ENCODE measurements around the gene IZUMO4.

Gene IZUMO4
- 0.16 to 1.1 (median 0.50) reads per million in 18 experiments for total RNA-seq

GRCh38 chr19:2096480-2097202 is at the start of gene IZUMO4:
Gene IZUMO4, plus strand, starts transcription at chr19:2096915. Its CDS starts 31 bp downstream, at chr19:2096946.
- DNase-seq: peak; percentile 98 to 99

DNA sequence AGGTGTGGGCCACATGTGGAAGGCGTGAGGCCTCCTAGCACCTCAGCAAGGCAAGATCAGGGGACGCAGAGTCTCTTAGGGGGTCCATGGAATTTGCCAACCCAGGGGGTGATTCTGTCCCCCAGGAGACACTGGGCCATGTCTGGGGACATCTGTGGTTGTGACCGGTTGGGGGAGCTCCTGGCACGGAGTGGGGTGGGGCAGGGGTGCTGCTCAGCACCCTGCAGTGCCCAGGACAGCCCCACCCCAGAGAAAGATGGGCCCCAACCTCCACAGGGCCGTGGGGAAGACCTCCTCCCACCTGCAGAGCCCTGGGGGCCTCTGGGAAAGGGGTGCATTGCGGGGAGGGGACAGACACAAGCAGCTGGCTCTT is 49.7 kb upstream of the IZUMO4 start:
- DNase-seq: no peak

DNA sequence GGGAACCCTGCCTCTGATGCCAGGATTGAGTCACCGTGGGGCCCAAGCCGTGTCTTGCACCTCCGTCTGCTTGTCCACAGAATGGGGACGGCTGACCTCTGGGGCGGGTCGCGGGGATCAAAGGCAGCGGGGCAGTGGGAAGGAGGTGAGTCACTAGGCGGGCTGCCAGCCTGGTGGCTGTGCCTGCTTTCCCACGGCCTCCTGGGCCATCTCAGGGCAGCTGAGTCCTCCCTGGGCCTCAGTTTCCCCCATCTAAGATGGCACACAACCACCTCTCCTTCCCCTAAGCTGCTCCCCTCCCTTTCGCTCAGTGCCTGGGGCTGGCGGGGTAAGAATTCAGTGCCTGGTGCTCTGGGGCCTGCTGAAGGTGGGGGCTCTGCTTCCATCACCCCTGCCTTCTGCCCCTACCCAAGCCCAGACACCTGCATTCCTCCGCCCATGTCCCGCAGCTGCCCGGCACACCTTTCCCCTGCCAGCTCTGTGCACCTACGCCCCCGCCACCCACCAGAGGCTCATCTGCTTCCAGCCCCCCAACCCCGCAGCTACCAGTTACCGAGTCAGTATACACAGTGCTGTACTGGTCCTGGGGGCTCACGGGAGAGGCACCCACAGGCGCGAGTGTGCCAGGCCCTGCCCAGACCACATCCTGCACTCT is 49.1 kb upstream of the IZUMO4 start:
- peak in 1 of 2 donors; percentile 6 for DNase-seq

DNA sequence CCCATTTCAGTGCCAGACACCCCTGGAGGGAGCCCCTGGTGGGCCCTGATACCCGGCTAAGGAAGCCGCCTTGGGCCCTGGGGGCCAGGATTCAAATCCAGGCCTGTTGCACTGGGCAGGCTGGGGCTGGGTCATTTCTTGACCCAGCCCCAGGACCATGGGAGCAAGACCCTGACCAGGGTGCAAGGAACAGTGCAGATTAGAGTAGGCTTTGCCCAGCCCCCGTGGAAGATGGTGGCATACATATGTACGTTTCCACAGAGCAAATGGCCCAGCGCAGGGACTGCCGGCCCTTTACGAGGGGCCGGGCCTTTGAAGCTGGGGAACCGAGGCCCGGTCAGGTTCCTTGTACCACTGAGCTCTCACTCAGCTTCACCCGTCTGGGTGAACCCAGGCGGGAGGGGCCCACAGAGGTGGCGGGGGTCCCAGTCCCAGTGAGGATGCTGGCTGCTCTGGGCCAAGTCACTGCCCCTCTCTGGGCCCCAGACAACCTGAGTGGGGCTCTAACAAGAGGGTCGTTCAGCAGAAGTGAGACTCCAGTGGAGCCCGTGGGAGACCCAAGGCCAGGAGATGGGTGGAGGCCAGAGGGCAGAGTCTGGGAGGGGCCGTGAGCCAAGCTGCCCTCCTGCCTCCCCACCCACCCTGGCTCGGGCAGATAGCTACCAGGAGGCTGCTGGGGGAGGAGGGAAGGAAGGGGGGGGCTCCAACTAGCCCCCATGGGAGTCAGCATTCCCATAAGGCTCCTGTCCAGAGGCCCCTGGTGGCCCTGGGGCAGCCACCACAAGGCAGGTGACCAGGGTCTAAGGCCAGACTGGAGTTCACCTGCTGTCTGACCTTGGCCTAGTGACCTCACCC is 48.4 kb upstream of the IZUMO4 start:
- no peak for DNase-seq

GRCh38 chr19:2048959-2049740 is 47.6 kb upstream of the IZUMO4 start:
- DNase-seq: peak in 1 of 2 donors; percentile 25

DNA sequence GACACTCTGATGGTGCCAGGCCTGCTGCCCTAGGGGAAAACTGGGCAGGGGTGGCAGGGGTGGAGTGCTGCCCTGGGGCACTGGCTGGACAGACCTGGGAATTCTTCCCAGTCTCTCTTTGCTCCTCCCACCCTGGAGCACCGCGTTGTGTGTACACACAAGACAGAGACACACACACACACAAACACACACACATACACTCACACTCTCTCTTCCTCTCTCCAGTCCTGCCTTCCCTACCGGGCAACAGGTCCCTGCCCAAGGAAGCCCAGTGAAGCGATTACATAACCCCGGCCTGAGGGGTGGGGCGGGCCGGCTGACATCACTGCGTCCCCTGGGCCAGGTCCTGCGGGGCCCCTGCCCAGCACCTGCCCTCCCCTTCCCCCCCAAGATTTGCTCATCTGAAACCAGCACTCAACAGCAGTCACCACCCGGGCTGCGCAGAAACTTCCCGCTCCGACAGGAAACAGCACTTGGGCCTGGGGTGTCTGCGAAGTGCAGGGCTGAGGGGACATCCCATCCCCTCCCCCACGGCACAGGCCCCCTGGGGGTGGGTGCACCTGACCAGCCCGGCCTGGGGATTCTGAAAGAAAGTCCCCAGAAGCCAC is 46.9 kb upstream of the IZUMO4 start:
- peak; percentile 49 to 70 for DNase-seq

- DNase-seq: peak in 1 of 2 donors; percentile 20
Measured at GRCh38 chr19:2050349-2050990, 46.2 kb upstream of the IZUMO4 start.

GRCh38 chr19:2050991-2051772 is 45.5 kb upstream of the IZUMO4 start, which contains the start of gene MKNK2:
Gene MKNK2, minus strand, starts transcription at chr19:2051244. Its CDS starts 393 bp downstream, at chr19:2050851.
- DNase-seq: peak; percentile 89 to 96

DNA sequence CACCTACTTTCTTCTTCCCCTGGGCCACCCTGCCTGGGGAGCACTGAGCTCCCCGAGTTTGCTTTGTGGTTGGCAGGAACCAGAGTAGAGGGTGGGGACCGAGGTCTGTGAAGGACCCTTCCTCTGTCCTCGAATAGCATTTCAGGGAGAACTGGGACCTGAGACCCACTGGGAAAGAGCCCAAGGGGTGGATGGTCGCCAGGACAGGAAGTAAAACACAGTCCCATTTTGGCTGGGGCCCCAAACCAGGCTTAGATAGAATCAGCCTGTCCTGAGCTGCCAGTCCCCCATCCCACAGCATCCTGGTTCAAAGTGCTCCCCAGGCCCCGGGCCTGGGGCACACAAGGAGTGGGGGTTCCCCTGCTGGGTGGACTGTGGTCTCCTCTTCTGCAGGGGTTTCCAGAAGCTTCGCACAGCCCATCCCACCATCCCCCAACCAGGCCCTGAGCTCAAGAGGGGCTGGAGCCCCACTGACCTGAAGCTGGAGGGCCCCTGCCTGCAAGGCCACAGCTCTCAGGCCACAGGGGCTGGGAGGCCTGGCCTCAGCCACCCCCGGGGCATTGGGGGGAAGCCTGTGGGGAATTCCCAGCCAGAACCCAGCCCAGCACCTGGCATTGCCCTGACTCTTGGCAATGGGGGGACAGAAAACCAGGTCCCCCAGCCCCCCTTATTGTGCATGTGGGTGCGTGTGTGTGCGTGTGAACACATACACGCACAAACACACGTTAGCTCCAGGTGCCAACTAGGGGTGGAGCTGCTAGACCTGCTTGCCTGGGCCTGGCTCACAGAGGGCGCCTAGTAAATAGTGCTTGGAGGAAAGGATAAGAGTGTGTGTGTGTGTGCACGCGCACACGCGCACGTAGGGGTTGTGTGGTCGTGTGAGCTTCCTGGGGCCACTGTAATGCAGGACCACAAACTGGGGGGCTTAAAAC is 44.7 kb upstream of the IZUMO4 start:
- no peak for DNase-seq

DNA sequence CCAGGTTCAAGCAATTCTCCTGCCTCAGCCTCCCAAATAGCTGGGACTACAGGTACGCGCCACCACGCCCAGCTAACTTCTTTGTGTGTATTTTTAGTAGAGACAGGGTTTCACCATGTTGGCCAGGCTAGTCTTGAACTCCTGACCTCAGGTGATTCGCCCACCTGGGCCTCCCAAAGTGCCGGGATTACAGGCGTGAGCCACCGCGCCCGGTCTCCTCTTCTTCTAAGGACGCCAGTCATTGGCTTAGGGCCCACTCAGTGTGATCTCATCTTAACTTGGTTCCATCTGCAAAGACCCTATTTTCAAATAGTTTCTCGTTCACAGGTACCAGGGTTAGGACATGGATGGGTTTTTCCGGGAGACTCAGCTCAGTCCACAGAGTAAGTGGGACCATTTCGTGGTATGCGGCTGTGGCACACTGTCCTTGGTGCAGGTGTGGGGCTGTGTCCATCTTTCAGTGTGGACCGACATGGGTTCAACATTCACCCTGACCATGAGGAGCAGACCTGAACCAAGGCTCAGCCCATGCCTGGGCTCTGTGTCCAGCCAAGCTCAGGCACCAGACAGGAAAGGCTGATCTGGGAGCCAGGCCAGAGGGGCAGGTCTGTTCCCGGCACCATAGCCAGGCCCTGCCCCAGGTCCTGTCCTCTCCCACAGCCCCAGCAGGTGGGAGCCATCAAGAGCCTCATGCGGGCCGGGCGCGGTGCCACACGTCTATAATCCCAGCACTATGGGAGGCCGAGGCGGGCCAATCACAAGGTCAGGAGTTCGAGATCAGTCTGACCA is 42.9 kb upstream of the IZUMO4 start:
- no peak for DNase-seq

GRCh38 chr19:2054763-2055162 is 42.0 kb upstream of the IZUMO4 start:
- no peak for DNase-seq

GRCh38 chr19:2055931-2056836 is 40.5 kb upstream of the IZUMO4 start:
- DNase-seq: no peak

DNA sequence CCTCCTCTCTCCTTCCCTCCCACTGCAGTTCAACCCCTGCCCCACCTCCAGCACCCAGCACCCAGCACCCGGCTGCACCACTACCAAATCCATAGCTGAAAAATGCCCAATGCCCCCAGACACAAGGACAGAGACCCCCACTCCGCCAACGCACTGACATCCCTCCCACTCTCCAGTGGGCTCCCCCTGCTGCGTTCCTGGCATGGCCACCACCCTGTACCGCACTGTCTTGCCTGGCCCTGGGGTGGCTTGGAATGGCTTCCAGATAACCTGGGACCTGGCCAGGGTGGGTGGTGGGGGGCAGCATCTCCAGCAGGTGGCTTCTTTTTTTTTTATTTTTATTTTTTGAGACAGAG is 39.9 kb upstream of the IZUMO4 start:
- no peak for DNase-seq

DNA sequence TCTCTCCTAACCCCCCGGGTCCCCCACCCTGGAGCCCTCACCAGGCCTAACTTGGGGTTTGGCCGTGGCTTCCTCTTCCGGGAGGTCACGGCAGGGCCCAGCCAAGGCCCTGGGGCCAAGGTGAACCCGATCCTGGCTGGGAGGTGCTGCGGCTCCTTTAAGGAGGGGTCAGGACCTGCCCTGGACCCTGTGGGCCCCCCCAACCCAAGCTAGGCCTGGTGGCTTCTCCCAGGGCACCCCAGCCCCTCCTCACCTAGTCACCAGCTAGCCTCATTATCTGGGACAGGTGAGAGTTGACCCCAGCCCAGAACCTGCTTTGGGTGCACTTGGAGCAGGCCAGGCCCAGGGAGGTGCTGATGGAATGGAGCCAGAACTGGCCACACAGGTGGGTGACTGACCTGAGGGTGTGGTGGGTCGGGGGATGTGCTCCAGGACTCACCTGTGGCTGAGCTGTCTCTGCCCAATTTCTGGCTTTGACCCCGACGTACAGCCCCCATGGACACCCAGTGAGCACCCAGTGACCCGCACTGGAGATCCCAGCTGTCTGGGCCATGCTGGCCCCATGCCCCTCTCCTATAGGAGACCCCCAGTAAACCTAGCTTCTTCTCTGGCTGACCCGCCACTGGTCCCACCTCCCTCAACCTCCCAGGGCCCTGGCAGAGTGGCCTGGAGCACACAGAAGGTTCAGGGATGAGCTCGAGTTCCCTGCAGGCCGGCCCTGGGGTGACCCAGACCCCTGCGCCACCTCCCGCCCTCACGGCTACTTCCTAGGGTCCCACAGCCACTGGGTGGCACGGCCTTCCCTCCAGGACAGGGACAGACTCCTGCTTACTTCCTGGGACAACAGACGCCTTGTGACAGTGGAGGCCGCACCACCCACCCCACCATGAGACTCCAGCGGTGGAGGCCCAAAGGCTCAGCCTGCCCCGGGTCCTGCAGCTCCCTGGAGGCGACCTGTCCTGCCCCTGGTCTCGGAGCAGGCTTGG is 38.9 kb upstream of the IZUMO4 start:
- DNase-seq: no peak

- DNase-seq: no peak
Measured at GRCh38 chr19:2058570-2059421, 37.9 kb upstream of the IZUMO4 start.

Data from inflammatory macrophage (primary cell).